ENCODE data around the gene MRGPRG. TPM values are rescaled to one million over a fixed set of nuclear protein-coding genes. Genes with fewer than 3 reads are reported as not detected.

MRGPRG gene
- total and polyA plus RNA-seq, 2 donors (not counting 1 experiment from before 2014, with no cell fraction given) = not detected

- TF ChIP-seq EZH2 (IDR thresholded peaks at IDR 0.05; ENCODE audit: low read length, missing control alignments) = no peak
- TF ChIP-seq, protein P1, sequence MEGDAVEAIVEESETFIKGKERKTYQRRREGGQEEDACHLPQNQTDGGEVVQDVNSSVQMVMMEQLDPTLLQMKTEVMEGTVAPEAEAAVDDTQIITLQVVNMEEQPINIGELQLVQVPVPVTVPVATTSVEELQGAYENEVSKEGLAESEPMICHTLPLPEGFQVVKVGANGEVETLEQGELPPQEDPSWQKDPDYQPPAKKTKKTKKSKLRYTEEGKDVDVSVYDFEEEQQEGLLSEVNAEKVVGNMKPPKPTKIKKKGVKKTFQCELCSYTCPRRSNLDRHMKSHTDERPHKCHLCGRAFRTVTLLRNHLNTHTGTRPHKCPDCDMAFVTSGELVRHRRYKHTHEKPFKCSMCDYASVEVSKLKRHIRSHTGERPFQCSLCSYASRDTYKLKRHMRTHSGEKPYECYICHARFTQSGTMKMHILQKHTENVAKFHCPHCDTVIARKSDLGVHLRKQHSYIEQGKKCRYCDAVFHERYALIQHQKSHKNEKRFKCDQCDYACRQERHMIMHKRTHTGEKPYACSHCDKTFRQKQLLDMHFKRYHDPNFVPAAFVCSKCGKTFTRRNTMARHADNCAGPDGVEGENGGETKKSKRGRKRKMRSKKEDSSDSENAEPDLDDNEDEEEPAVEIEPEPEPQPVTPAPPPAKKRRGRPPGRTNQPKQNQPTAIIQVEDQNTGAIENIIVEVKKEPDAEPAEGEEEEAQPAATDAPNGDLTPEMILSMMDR (conservative IDR thresholded peaks at IDR 0.05 in 1 of 2, IDR thresholded peaks at IDR 0.05 in 1 of 2; ENCODE audit: low read depth in 1 of 2, low read length in 2 of 2) = no peak
- no peak overlapping the region for H3K4me2 ChIP-seq (ENCODE audit: extremely low read depth, insufficient read depth, low read length)
- H3K27ac ChIP-seq (ENCODE audit: insufficient read depth, low read length) = no peak overlapping the region
- no peaks in the 10 kb centered on the region for H3K79me2 ChIP-seq (ENCODE audit: control insufficient read depth, insufficient read depth, low read length)
- H4K20me1 ChIP-seq (ENCODE audit: control insufficient read depth, extremely low read depth, insufficient read depth, low read length) = no peaks in the 10 kb centered on the region
- H2AFZ ChIP-seq (ENCODE audit: low read length) = no peak overlapping the region
- peaks cover 2% of the 10 kb centered on the region for H3K27me3 ChIP-seq (ENCODE audit: control insufficient read depth, insufficient read depth, low read length)
- H3K4me3 ChIP-seq (replicated peaks in 1 of 4; ENCODE audit: control extremely low read depth in 1 of 4, insufficient read depth in 1 of 4, low read depth in 3 of 4, low read length in 4 of 4) = no peak overlapping the region
- no peaks in the 10 kb centered on the region for H3K4me1 ChIP-seq (ENCODE audit: control insufficient read depth, extremely low read depth, insufficient read depth, low read length)
- H3K9me3 ChIP-seq (ENCODE audit: control insufficient read depth, insufficient read depth, low read depth, low read length) = no peaks in the 10 kb centered on the region
- no peak for DNase-seq (ENCODE audit: low read depth in 2 of 2)
- H3K36me3 ChIP-seq (ENCODE audit: control insufficient read depth, insufficient read depth, low read length) = no peaks in the 10 kb centered on the region
- H3K9ac ChIP-seq (ENCODE audit: insufficient read depth, low read length) = no peak overlapping the region
Measured at GRCh38 chr11:3221408-3222002, 2.9 kb upstream of the MRGPRG start.

GRCh38 chr11:3220521-3221407, 2.2 kb upstream of the MRGPRG start:
- TF ChIP-seq, protein P1 (conservative IDR thresholded peaks at IDR 0.05 in 1 of 2, IDR thresholded peaks at IDR 0.05 in 1 of 2; ENCODE audit: low read depth in 1 of 2, low read length in 2 of 2) = no peak
- no peak for TF ChIP-seq EZH2 (IDR thresholded peaks at IDR 0.05; ENCODE audit: low read length, missing control alignments)
- no peak overlapping the region for H2AFZ ChIP-seq (ENCODE audit: low read length)
- H3K4me3 ChIP-seq (replicated peaks in 1 of 4; ENCODE audit: control extremely low read depth in 1 of 4, insufficient read depth in 1 of 4, low read depth in 3 of 4, low read length in 4 of 4) = no peak overlapping the region
- H3K9me3 ChIP-seq (ENCODE audit: control insufficient read depth, insufficient read depth, low read depth, low read length) = no peaks in the 10 kb centered on the region
- H3K9ac ChIP-seq (ENCODE audit: insufficient read depth, low read length) = no peak overlapping the region
- H3K79me2 ChIP-seq (ENCODE audit: control insufficient read depth, insufficient read depth, low read length) = no peaks in the 10 kb centered on the region
- DNase-seq (ENCODE audit: low read depth in 2 of 2) = no peak
- peaks cover 2% of the 10 kb centered on the region for H3K27me3 ChIP-seq (ENCODE audit: control insufficient read depth, insufficient read depth, low read length)
- no peaks in the 10 kb centered on the region for H3K4me1 ChIP-seq (ENCODE audit: control insufficient read depth, extremely low read depth, insufficient read depth, low read length)
- H4K20me1 ChIP-seq (ENCODE audit: control insufficient read depth, extremely low read depth, insufficient read depth, low read length) = no peaks in the 10 kb centered on the region
- no peaks in the 10 kb centered on the region for H3K36me3 ChIP-seq (ENCODE audit: control insufficient read depth, insufficient read depth, low read length)
- no peak overlapping the region for H3K4me2 ChIP-seq (ENCODE audit: extremely low read depth, insufficient read depth, low read length)
- H3K27ac ChIP-seq (ENCODE audit: insufficient read depth, low read length) = no peak overlapping the region

GRCh38 chr11:3220101-3220500, 1.5 kb upstream of the MRGPRG start:
- Histone ChIP-seq H4K20me1 (ENCODE audit: control insufficient read depth, extremely low read depth, insufficient read depth, low read length) (no peaks in the 10 kb centered on the region), H2AFZ (ENCODE audit: low read length) (no peak overlapping the region), H3K27me3 (ENCODE audit: control insufficient read depth, insufficient read depth, low read length) (peaks cover 2% of the 10 kb centered on the region), H3K36me3 (ENCODE audit: control insufficient read depth, insufficient read depth, low read length) (no peaks in the 10 kb centered on the region), H3K4me2 (ENCODE audit: extremely low read depth, insufficient read depth, low read length) (no peak overlapping the region), H3K79me2 (ENCODE audit: control insufficient read depth, insufficient read depth, low read length) (no peaks in the 10 kb centered on the region), H3K27ac (ENCODE audit: insufficient read depth, low read length) (no peak overlapping the region), H3K4me1 (ENCODE audit: control insufficient read depth, extremely low read depth, insufficient read depth, low read length) (no peaks in the 10 kb centered on the region), H3K9me3 (ENCODE audit: control insufficient read depth, insufficient read depth, low read depth, low read length) (no peaks in the 10 kb centered on the region), H3K9ac (ENCODE audit: insufficient read depth, low read length) (no peak overlapping the region), H3K4me3 (replicated peaks in 1 of 4; ENCODE audit: control extremely low read depth in 1 of 4, insufficient read depth in 1 of 4, low read depth in 3 of 4, low read length in 4 of 4) (no peak overlapping the region)
- no peak for DNase-seq (ENCODE audit: low read depth in 2 of 2)
- TF ChIP-seq, protein P1 (conservative IDR thresholded peaks at IDR 0.05 in 1 of 2, IDR thresholded peaks at IDR 0.05 in 1 of 2; ENCODE audit: low read depth in 1 of 2, low read length in 2 of 2) = no peak
- TF ChIP-seq EZH2 (IDR thresholded peaks at IDR 0.05; ENCODE audit: low read length, missing control alignments) = no peak

All from fibroblast of lung (primary cell).